ENCODE data around the gene B4GALT6.

DNA sequence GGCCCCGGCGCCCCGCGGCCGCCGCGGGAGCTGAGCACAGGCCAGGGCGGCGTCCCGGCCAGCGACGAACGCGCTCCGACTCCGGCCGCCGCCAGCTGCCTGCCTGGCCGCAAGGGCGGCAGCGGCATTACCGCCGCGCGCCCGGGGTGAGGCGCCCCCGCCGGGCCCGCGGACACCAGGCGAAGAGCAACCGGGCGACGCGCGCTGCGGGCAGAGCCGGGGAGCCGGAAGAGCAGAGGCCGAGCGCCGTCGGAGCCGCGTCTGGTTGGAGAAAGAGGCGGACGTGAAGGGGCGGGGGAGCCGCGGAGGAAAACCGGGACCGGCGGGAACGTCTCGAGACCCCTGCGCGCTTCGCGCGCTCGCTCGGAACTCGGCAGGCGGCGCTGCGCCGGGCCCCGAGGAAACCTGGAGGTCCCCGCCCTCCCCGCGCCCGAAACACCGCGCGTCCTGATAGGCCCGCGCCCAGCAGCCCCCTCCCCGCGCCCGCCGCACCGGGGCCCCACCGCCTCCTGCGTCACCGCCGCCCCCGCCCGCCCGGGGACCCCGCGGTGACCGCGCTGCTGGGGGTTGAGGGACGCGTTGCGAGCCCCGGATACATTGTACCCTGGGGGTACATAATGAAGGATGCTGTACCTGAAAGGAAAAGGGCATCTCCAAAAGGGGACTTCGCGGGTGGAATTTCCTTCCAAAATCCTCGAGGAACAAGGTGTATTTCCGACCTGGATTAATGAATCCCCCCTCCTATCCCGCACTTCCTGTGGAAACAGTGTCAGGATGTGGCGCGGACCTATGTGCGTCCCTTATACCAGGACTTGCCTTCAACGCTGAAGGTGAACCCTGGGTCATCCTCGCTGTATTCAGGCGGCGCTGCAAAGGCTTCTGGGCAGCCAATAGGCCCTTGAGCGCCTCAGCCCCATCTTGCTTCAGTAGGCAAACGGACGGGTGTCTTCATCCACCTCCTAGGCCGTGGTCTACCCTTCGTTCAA is 1.0 kb upstream of the B4GALT6 start:
- no peak for TF ChIP-seq RFX5 (IDR thresholded peaks at IDR 0.05; ENCODE audit: low read depth, low read length)
- TF ChIP-seq, protein P1, sequence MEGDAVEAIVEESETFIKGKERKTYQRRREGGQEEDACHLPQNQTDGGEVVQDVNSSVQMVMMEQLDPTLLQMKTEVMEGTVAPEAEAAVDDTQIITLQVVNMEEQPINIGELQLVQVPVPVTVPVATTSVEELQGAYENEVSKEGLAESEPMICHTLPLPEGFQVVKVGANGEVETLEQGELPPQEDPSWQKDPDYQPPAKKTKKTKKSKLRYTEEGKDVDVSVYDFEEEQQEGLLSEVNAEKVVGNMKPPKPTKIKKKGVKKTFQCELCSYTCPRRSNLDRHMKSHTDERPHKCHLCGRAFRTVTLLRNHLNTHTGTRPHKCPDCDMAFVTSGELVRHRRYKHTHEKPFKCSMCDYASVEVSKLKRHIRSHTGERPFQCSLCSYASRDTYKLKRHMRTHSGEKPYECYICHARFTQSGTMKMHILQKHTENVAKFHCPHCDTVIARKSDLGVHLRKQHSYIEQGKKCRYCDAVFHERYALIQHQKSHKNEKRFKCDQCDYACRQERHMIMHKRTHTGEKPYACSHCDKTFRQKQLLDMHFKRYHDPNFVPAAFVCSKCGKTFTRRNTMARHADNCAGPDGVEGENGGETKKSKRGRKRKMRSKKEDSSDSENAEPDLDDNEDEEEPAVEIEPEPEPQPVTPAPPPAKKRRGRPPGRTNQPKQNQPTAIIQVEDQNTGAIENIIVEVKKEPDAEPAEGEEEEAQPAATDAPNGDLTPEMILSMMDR (conservative IDR thresholded peaks at IDR 0.05; ENCODE audit: low read depth, low read length), result peak; percentile 26; the same call in 1 of the 2 replicates
- TF ChIP-seq, protein P2, sequence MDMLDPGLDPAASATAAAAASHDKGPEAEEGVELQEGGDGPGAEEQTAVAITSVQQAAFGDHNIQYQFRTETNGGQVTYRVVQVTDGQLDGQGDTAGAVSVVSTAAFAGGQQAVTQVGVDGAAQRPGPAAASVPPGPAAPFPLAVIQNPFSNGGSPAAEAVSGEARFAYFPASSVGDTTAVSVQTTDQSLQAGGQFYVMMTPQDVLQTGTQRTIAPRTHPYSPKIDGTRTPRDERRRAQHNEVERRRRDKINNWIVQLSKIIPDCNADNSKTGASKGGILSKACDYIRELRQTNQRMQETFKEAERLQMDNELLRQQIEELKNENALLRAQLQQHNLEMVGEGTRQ (IDR thresholded peaks at IDR 0.05; ENCODE audit: low read depth, low read length), result no peak
